Activated CD8-positive, alpha-beta memory T cell treated with anti-CD3 and anti-CD28 coated beads for 1 hour (primary cell): ENCODE measurements around the gene RPL35.

Experiments
- DNase-seq, 2 donors: peaks; one replicate each; pipeline ENCODE4 v3.0.0-alpha.2; 2020; ENCODE audit warnings: low read depth in 1 of 2; ENCODE audit errors: extremely low read depth in 1 of 2

The RPL35 gene

GRCh38 chr9:124877021-124877782 is 15.4 kb upstream of the RPL35 start:
- DNase-seq: no peak

GRCh38 chr9:124875501-124875900 is 13.7 kb upstream of the RPL35 start:
- no peak for DNase-seq

GRCh38 chr9:124873664-124874063 is 11.9 kb upstream of the RPL35 start:
- DNase-seq: no peak

GRCh38 chr9:124871156-124871561 is 9.4 kb upstream of the RPL35 start:
- no peak for DNase-seq

GRCh38 chr9:124870723-124871122 is 9.0 kb upstream of the RPL35 start:
- no peak for DNase-seq

GRCh38 chr9:124869986-124870560 is 8.3 kb upstream of the RPL35 start:
- peak; percentile 54 for DNase-seq

GRCh38 chr9:124869466-124869985 is 7.8 kb upstream of the RPL35 start:
- DNase-seq: peak in 1 of 2 donors; percentile 22

- peak; percentile 59 to 88 for DNase-seq
Observed at GRCh38 chr9:124868511-124869465, 7.0 kb upstream of the RPL35 start.

GRCh38 chr9:124863371-124863871 is 1.7 kb upstream of the RPL35 start:
- DNase-seq: no peak

- no peak for DNase-seq
Observed at GRCh38 chr9:124860582-124861341, 995 bp downstream of the RPL35 start.

- no peak for DNase-seq
Observed at GRCh38 chr9:124859803-124860581, 1.8 kb downstream of the RPL35 start.

- no peak for DNase-seq
Observed at GRCh38 chr9:124858330-124859046, 3.3 kb downstream of the RPL35 start.

GRCh38 chr9:124857533-124858162 is 4.1 kb downstream of the RPL35 start:
- DNase-seq: no peak

- no peak for DNase-seq
Observed at GRCh38 chr9:124855944-124856765, 5.6 kb downstream of the RPL35 start.

- DNase-seq: no peak
Observed at GRCh38 chr9:124855566-124855943, 6.2 kb downstream of the RPL35 start.

- no peak for DNase-seq
Observed at GRCh38 chr9:124854822-124855221, 6.9 kb downstream of the RPL35 start.

- no peak for DNase-seq
Observed at GRCh38 chr9:124854161-124854560, 7.6 kb downstream of the RPL35 start.
